K562 (cell line): ENCODE results near the gene FKBP8. TPM values are rescaled to one million over a fixed set of nuclear protein-coding genes. Genes with fewer than 3 reads are reported as not detected.

Experiments
- BMI1 ChIP-seq: fragments of 150-350 bp; IDR thresholded peaks from 2 replicates; pipeline ENCODE4 v1.6.1; 2014; ENCODE audit warnings: low read length
- CCAR2 ChIP-seq: fragments of 200-400 bp; formaldehyde crosslinking; IDR thresholded peaks from 2 replicates; pipeline ENCODE4 v1.6.1; 2017; ENCODE audit warnings: mild to moderate bottlenecking, low read depth, low read length
- CEBPG ChIP-seq, 3 experiments: fragments of 200-800 bp in 1 of 3; sonication (Bioruptor generic) in 1 of 3; sonication (generic) in 1 of 3; formaldehyde crosslinking in 1 of 3; IDR thresholded peaks in 2 of 3; conservative IDR thresholded peaks in 1 of 3; 2 replicates each; pipeline versions ENCODE4 v1.6.1 to v1.8.0; 2016 to 2022; ENCODE audit warnings: missing compliant biosample characterization in 2 of 3, missing genetic modification characterization in 2 of 3, mild to moderate bottlenecking in 1 of 3, missing genetic modification reagents in 1 of 3
- ETV6 ChIP-seq, 3 experiments: fragments of 150-350 bp in 1 of 3; sonication (generic) in 1 of 3; formaldehyde crosslinking in 1 of 3; IDR thresholded peaks; 2 replicates each; pipeline versions ENCODE4 v1.6.1 to v1.8.0; 2014 to 2022; ENCODE audit warnings: borderline replicate concordance in 2 of 3, low read depth in 2 of 3, antibody characterized with exemption in 1 of 3, low read length in 1 of 3, mild to moderate bottlenecking in 1 of 3, missing genetic modification reagents in 1 of 3
- EWSR1 ChIP-seq: fragments of 450-650 bp; IDR thresholded peaks from 2 replicates; pipeline ENCODE4 v1.6.1; 2018; ENCODE audit warnings: borderline replicate concordance, mild to moderate bottlenecking, low read depth, moderate library complexity; ENCODE audit not compliant: partially characterized antibody
- GABPB2 ChIP-seq: fragments of 250-450 bp; sonication (Bioruptor Pico); conservative IDR thresholded peaks from 2 replicates; pipeline ENCODE4 v1.5.1; 2021; ENCODE audit warnings: mild to moderate bottlenecking
- GATAD2A ChIP-seq: fragments of 450-650 bp; IDR thresholded peaks from 2 replicates; pipeline ENCODE4 v1.6.1; 2017
- KAT7 ChIP-seq: sonication (generic); formaldehyde crosslinking; IDR thresholded peaks from 2 replicates; pipeline ENCODE4 v1.8.0; 2022; ENCODE audit warnings: missing genetic modification reagents, mild to moderate bottlenecking, borderline replicate concordance
- MAFG ChIP-seq: fragments of 450-650 bp; conservative IDR thresholded peaks from 2 replicates; pipeline ENCODE4 v1.6.1; 2016; ENCODE audit warnings: missing genetic modification characterization, missing compliant biosample characterization
- SMAD4 ChIP-seq: fragments of 250-450 bp; sonication (Bioruptor Pico); conservative IDR thresholded peaks from 2 replicates; pipeline ENCODE4 v1.8.0; 2021; ENCODE audit warnings: inconsistent platforms, mild to moderate bottlenecking, moderate library complexity
- SMC3 ChIP-seq: conservative IDR thresholded peaks from 2 replicates; pipeline ENCODE4 v1.6.1; 2011; ENCODE audit warnings: low read depth, low read length, improper control_type of control experiment; ENCODE audit not compliant: insufficient read depth
- TAF1 ChIP-seq: IDR thresholded peaks from 2 replicates; pipeline ENCODE4 v1.6.1; 2011; ENCODE audit warnings: mild to moderate bottlenecking, low read length, moderate library complexity; ENCODE audit not compliant: insufficient read depth, control insufficient read depth, severe bottlenecking; ENCODE audit errors: extremely low read depth
- TAF9B ChIP-seq: fragments of 450-650 bp; IDR thresholded peaks from 2 replicates; pipeline ENCODE4 v1.6.1; 2018; ENCODE audit warnings: mild to moderate bottlenecking; ENCODE audit not compliant: partially characterized antibody
- TRIM28 ChIP-seq: fragments of 450-650 bp; IDR thresholded peaks from 2 replicates; pipeline ENCODE4 v1.6.1; 2017
- ZNF584 ChIP-seq: fragments of 200-800 bp; sonication (Bioruptor generic); IDR thresholded peaks from 2 replicates; pipeline ENCODE4 v1.6.1; 2016; ENCODE audit warnings: low read depth, mild to moderate bottlenecking, missing genetic modification characterization, missing compliant biosample characterization
- ZNF766 ChIP-seq: fragments of 200-800 bp; sonication (Bioruptor generic); conservative IDR thresholded peaks from 2 replicates; pipeline ENCODE4 v1.6.1; 2016; ENCODE audit warnings: missing genetic modification characterization, missing compliant biosample characterization
- ZSCAN32 ChIP-seq: fragments of 450-650 bp; formaldehyde crosslinking; IDR thresholded peaks from 2 replicates; pipeline ENCODE4 v1.4.0; 2020; ENCODE audit warnings: mild to moderate bottlenecking, moderate library complexity
- polyA plus RNA-seq, 8 experiments: library from polyadenylated mRNA; depleted of rRNA in 4 of 8; stranded (reverse) in 5 of 8; unstranded in 3 of 8; fragments of >200 nt; fragmentation: Nextera tagmentation in 2 of 8; fragmentation: Illumina TruSeq in 1 of 8; extraction: Ambion mirVana in 2 of 8; extraction: Trizol in 1 of 8; gene quantifications; 2 replicates each; pipeline versions ENCODE4 v1.2.1 to v1.2.3, GENCODE V29; 2011 to 2014; ENCODE audit warnings: inconsistent platforms in 1 of 8, missing spikeins in 1 of 8
- total RNA-seq, 7 experiments: library from RNA; depleted of rRNA in 6 of 7; stranded (reverse); fragments of >200 nt in 6 of 7; fragmentation: Illumina TruSeq in 2 of 7; extraction: Trizol in 2 of 7; gene quantifications; 2 replicates each; pipeline versions ENCODE4 v1.2.1 to v1.2.3, GENCODE V29; 2011 to 2021; ENCODE audit warnings: low replicate concordance in 1 of 7
- TF ChIP-seq, protein P1 (sequence below): fragments of 250-450 bp; sonication (Bioruptor Pico); IDR thresholded peaks from 2 replicates; pipeline ENCODE4 v1.4.0; 2020; ENCODE audit warnings: mild to moderate bottlenecking, moderate library complexity, borderline replicate concordance
- TF ChIP-seq, protein P2 (sequence below): fragments of 250-450 bp; sonication (Bioruptor Pico); IDR thresholded peaks from 2 replicates; pipeline ENCODE4 v1.4.0; 2020; ENCODE audit warnings: borderline replicate concordance
- TF ChIP-seq, protein P3 (sequence below): fragments of 250-450 bp; sonication (Bioruptor Pico); IDR thresholded peaks from 2 replicates; pipeline ENCODE4 v1.8.0; 2022; ENCODE audit warnings: inconsistent platforms, mild to moderate bottlenecking, moderate library complexity, borderline replicate concordance

The FKBP8 gene
- total and polyA plus RNA-seq, 9 of the 15 experiments (the other 6 are each of a cell fraction or from before 2014, with no cell fraction given), result 0.46 to 236 (median 104) TPM

DNA sequence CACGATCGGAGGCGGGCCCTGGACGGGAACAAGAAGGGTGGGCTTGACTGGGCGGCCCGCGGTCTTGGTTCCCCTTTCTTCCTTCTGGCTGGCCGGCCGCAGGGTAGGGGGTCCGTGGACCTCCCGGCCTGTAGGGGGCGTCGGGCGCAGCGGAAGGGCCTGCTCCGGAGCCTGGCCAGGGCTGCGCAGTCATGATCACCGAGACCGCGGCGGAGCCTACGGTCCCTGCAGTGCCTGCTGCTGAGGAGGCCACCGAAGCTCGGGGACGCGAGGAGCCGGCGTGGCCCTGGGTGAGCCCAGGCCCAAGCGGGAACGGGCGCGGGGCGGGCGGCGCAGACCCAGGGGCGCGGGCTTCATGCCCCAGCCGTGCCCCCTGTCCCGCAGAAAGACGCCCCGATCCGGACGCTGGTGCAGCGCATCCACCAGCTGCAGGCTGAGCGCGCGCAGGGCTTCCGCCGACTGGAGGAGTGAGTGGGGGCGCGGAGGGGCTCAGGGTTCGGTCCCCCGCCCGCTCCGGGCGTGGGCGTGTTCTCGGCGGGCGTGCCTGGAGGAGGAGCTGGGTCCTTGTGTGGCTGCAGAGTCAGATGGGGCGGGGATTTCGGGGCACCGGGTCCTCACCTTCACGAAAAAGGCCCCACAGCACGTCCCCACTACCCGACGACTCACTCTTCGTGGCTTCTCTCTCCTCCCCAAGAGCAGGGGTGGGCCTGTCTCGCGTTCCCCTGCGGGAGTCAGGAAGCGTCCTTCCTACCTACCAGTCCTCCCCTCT, 45.4 kb upstream of the FKBP8 start, which contains the start of gene REX1BD (continued):
- TF ChIP-seq, protein P1, sequence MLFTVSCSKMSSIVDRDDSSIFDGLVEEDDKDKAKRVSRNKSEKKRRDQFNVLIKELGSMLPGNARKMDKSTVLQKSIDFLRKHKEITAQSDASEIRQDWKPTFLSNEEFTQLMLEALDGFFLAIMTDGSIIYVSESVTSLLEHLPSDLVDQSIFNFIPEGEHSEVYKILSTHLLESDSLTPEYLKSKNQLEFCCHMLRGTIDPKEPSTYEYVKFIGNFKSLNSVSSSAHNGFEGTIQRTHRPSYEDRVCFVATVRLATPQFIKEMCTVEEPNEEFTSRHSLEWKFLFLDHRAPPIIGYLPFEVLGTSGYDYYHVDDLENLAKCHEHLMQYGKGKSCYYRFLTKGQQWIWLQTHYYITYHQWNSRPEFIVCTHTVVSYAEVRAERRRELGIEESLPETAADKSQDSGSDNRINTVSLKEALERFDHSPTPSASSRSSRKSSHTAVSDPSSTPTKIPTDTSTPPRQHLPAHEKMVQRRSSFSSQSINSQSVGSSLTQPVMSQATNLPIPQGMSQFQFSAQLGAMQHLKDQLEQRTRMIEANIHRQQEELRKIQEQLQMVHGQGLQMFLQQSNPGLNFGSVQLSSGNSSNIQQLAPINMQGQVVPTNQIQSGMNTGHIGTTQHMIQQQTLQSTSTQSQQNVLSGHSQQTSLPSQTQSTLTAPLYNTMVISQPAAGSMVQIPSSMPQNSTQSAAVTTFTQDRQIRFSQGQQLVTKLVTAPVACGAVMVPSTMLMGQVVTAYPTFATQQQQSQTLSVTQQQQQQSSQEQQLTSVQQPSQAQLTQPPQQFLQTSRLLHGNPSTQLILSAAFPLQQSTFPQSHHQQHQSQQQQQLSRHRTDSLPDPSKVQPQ (CRISPR knock-in tag), result no peak
- TF ChIP-seq CCAR2, result no peak
- no peak for TF ChIP-seq GABPB2 (CRISPR knock-in tag)
- TF ChIP-seq EWSR1, result no peak
- no peak for TF ChIP-seq TAF9B
- TF ChIP-seq SMC3, result no peak
- peak; percentile 50; the same call in 1 of the 2 replicates for TF ChIP-seq MAFG (tag)
- TF ChIP-seq SMAD4 (CRISPR knock-in tag), result peak; percentile 76
- 0 out of 2 replicates have a peak, but pooled peaks have one; percentile 30 for TF ChIP-seq TRIM28
- TF ChIP-seq, protein P2, sequence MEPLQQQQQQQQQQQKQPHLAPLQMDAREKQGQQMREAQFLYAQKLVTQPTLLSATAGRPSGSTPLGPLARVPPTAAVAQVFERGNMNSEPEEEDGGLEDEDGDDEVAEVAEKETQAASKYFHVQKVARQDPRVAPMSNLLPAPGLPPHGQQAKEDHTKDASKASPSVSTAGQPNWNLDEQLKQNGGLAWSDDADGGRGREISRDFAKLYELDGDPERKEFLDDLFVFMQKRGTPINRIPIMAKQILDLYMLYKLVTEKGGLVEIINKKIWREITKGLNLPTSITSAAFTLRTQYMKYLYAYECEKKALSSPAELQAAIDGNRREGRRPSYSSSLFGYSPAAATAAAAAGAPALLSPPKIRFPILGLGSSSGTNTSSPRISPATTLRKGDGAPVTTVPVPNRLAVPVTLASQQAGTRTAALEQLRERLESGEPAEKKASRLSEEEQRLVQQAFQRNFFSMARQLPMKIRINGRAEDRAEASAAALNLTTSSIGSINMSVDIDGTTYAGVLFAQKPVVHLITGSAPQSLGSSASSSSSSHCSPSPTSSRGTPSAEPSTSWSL (CRISPR knock-in tag), result peak; percentile 78; the same call in 1 of the 2 replicates
- peak; percentile 68; the same call in 1 of the 2 replicates for TF ChIP-seq ZNF766
- no peak for TF ChIP-seq BMI1
- TF ChIP-seq GATAD2A, result peak; percentile 95
- peak; percentile 48; the same call in 1 of the 2 replicates for TF ChIP-seq ZSCAN32
- TF ChIP-seq CEBPG (CRISPR knock-in tag; IDR thresholded peaks at IDR 0.05), result no peak
- TF ChIP-seq CEBPG (tag; conservative IDR thresholded peaks at IDR 0.05 in 1 of 2, IDR thresholded peaks at IDR 0.05 in 1 of 2), result no peak
- peak; percentile 70 for TF ChIP-seq TAF1
- no peak for TF ChIP-seq ZNF584 (CRISPR knock-in tag)
- TF ChIP-seq ETV6 (IDR thresholded peaks at IDR 0.05; ENCODE audit: borderline replicate concordance in 1 of 2, low read depth in 2 of 2, low read length in 1 of 2), result no peak
- TF ChIP-seq ETV6 (CRISPR knock-in tag; IDR thresholded peaks at IDR 0.05; ENCODE audit: borderline replicate concordance), result no peak
- TF ChIP-seq, protein P3, sequence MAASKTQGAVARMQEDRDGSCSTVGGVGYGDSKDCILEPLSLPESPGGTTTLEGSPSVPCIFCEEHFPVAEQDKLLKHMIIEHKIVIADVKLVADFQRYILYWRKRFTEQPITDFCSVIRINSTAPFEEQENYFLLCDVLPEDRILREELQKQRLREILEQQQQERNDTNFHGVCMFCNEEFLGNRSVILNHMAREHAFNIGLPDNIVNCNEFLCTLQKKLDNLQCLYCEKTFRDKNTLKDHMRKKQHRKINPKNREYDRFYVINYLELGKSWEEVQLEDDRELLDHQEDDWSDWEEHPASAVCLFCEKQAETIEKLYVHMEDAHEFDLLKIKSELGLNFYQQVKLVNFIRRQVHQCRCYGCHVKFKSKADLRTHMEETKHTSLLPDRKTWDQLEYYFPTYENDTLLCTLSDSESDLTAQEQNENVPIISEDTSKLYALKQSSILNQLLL (CRISPR knock-in tag), result no peak
- peak; percentile 55; the same call in 1 of the 2 replicates for TF ChIP-seq KAT7
